Calu3 (cell line): Measurements from ENCODE around the gene SPATA24. TPM values are rescaled to one million over a fixed set of nuclear protein-coding genes. Genes with fewer than 3 reads are reported as not detected.
A peak's percentile ranks its signal among the peaks of the same experiment; 100 is the strongest.

ENCODE experiments used
- BruUV-seq: library from RNA; stranded (reverse); fragments of 400-500 nt; replicated peaks from 2 replicates; lab custom pipeline; 2021; lab: Mats Ljungman, UMichigan
- CTCF ChIA-PET: fragments of 300-600 bp; sonication (Branson Sonifier 250); formaldehyde crosslinking; loops from one replicate; lab custom pipeline; 2022; ENCODE audit warnings: antibody characterized with exemption; lab: Charles Lee
- DNase-seq: peaks from one replicate; pipeline ENCODE4 v3.0.0; 2022
- H3K27ac Mint-ChIP-seq: one replicate; pipeline ENCODE4 v1.8.0; 2022; ENCODE audit warnings: mixed read lengths; ENCODE audit not compliant: unreplicated experiment
- H3K27me3 Mint-ChIP-seq: one replicate; pipeline ENCODE4 v1.8.0; 2022; ENCODE audit warnings: mixed read lengths; ENCODE audit not compliant: unreplicated experiment
- H3K36me3 Mint-ChIP-seq: one replicate; pipeline ENCODE4 v1.8.0; 2022; ENCODE audit warnings: mild to moderate bottlenecking, moderate library complexity, mixed read lengths; ENCODE audit not compliant: insufficient read depth, unreplicated experiment
- H3K4me1 Mint-ChIP-seq: one replicate; pipeline ENCODE4 v1.8.0; 2022; ENCODE audit warnings: mild to moderate bottlenecking, low read depth, mixed read lengths; ENCODE audit not compliant: unreplicated experiment
- H3K4me3 Mint-ChIP-seq: one replicate; pipeline ENCODE4 v1.8.0; 2022; ENCODE audit warnings: mild to moderate bottlenecking, low read depth, moderate library complexity, mixed read lengths; ENCODE audit not compliant: unreplicated experiment
- H3K9me3 Mint-ChIP-seq: one replicate; pipeline ENCODE4 v1.8.0; 2022; ENCODE audit warnings: low read depth, mixed read lengths; ENCODE audit not compliant: unreplicated experiment
- intact Hi-C: fragments of 100-400 bp; cut with micrococcal nuclease; formaldehyde crosslinking; loops from one replicate; pipeline ENCODE4 v1.10.0; 2022; ENCODE audit not compliant: unreplicated experiment
- total RNA-seq: library from RNA; stranded (reverse); gene quantifications from 2 replicates; pipeline ENCODE4 v1.2.3, GENCODE V29; 2022
- TF ChIP-seq, protein P1 (sequence below): fragments of 200-600 bp; IDR thresholded peaks from one replicate; pipeline ENCODE4 v1.8.0; 2022; ENCODE audit warnings: antibody characterized with exemption; ENCODE audit not compliant: unreplicated experiment

The SPATA24 gene
- total RNA-seq, 1 experiment from 2014 or later, result 6.8 TPM

DNA sequence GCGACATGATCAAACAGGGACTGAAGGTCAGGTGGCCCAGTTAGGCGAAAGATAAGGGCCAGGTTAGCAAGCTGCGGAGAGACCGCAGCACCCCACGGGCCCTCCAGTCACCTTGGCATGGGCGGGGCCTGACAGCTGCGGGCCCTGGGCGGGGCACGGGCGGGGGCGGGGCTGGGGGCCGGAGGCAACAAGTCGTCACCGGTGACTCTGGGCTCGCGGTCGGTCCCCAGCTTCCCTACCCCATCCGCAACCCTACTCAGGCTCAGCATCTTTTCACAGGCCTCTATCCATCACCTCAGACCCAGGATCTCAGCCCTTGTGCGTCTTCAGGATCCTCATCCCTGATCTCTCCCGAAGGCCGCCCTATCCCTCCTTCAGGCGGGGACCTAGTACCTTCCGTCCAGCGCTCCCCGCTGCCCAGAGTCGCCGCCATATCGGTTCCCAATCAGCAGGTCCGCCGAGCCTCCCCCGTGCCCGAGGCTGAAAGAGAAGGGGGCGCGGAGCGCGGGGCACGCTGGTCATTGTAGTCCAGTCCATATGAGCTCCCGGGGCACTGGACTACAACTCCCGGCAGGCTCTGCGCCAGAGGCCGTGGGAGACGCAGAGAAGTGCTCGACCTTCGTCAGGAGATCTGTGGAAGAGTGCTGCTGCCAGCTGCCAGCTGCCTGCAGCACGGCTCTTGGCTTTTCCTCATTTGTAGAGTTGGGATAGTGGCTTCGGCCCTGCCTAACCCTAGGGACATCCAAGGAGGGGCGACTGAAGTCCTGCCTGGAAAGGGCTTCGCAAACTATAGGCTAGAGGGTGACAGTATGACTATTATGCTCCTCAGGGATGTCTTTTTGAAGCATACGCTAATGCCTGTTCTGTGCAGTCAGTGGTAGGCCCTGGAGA is 35.4 kb upstream of the SPATA24 start, which contains the start of gene DNAJC18:
Gene DNAJC18, minus strand, starts transcription at position 513 of the 891 bp plus-strand sequence. Its CDS starts 80 bp downstream, at position 433.
- intact Hi-C loops, result no loop called here
- Mint-ChIP-seq H3K27ac (peak within 1 kb of the TSS; percentile 84), H3K36me3 (peaks cover 11% of the 10 kb centered on the region), H3K4me1 (peaks cover 18% of the 10 kb centered on the region), H3K4me3 (peak within 1 kb of the TSS; percentile 93), H3K9me3 (no peaks in the 10 kb centered on the region), H3K27me3 (peaks cover 21% of the 10 kb centered on the region)
- no TSS peak for BruUV-seq
- CTCF ChIA-PET, result interaction anchor here (0.5 to 1.3 kb wide), 9 partner anchors 9 to 1013 kb away, joined by 3 to 7 read pairs (median 4); partner anchors contain the start of gene STING1
- DNase-seq, result peak; percentile 91
- TF ChIP-seq, protein P1, sequence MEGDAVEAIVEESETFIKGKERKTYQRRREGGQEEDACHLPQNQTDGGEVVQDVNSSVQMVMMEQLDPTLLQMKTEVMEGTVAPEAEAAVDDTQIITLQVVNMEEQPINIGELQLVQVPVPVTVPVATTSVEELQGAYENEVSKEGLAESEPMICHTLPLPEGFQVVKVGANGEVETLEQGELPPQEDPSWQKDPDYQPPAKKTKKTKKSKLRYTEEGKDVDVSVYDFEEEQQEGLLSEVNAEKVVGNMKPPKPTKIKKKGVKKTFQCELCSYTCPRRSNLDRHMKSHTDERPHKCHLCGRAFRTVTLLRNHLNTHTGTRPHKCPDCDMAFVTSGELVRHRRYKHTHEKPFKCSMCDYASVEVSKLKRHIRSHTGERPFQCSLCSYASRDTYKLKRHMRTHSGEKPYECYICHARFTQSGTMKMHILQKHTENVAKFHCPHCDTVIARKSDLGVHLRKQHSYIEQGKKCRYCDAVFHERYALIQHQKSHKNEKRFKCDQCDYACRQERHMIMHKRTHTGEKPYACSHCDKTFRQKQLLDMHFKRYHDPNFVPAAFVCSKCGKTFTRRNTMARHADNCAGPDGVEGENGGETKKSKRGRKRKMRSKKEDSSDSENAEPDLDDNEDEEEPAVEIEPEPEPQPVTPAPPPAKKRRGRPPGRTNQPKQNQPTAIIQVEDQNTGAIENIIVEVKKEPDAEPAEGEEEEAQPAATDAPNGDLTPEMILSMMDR, result no peak

DNA sequence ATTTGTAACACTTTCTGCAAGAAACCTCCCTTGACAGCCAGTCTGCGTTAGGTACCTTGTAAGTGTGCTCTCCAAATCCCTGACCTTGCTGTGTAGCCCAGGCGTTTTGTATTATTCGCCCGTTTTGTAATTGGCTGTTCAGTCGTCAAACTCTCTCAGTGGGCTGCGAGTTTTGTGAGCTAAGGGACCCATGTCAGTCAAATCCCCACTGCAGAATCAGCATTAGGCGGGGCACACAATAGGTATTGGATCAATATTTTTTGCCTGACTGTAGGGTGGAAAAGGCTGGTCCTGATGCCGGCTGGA is 34.8 kb upstream of the SPATA24 start:
- TF ChIP-seq, protein P1, result no peak
- H3K27ac Mint-ChIP-seq, result no peak overlapping the region
- no TSS peak for BruUV-seq
- intact Hi-C loops, result no loop called here
- peak overlapping the region; percentile 93 for H3K4me3 Mint-ChIP-seq
- peaks cover 18% of the 10 kb centered on the region for H3K4me1 Mint-ChIP-seq
- no peak for DNase-seq
- CTCF ChIA-PET, result interaction anchor here (0.5 to 1.3 kb wide), 5 partner anchors 9 to 1012 kb away, joined by 3 to 7 read pairs (median 4); partner anchors contain the start of genes SPATA24 and STING1
- peaks cover 21% of the 10 kb centered on the region for H3K27me3 Mint-ChIP-seq
- H3K36me3 Mint-ChIP-seq, result peaks cover 11% of the 10 kb centered on the region
- no peaks in the 10 kb centered on the region for H3K9me3 Mint-ChIP-seq

DNA sequence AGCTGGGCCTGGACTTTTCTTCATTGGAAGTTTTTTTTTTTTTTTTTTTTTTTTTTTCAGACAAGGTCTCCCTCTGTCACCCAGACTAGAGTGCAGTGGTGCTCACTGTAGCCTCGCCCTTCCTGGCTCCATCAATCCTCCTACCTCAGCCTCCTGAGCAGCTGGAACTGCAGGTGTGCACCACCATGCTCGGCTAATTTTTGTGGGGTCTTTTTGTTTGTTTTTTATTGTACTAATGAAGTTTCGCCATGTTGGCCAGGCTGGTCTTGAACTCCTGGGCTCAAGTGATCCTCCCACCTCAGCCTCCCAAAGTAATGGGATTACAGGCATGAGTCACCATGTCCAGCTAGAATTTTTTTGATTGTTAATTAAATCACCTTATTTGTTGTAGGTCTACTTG is 31.8 kb upstream of the SPATA24 start:
- no peak for DNase-seq
- TF ChIP-seq, protein P1, result no peak
- Mint-ChIP-seq H3K27ac (no peak overlapping the region), H3K4me3 (no peak overlapping the region), H3K36me3 (peaks cover 11% of the 10 kb centered on the region), H3K9me3 (no peaks in the 10 kb centered on the region), H3K4me1 (peaks cover 18% of the 10 kb centered on the region), H3K27me3 (no peaks in the 10 kb centered on the region)
- CTCF ChIA-PET, result no interaction called here
- no TSS peak for BruUV-seq
- intact Hi-C loops, result no loop called here

DNA sequence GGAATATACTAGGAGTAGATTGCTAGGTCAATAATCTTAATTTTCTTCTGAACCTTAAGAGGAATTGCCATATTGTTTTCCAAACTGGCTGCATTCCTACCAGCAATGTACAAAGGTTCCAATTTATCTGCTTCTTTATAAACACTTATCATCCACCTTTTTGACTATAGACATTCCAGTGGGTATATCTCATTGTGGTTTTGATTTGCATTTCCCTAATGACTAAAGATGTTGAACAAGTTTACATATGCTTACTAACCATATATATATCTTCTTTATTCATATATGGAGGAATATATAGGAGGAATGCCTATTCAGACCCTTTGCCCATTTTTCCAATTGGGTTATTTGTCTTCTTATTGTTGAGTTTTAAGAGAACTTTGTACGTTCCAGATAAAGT is 27.8 kb upstream of the SPATA24 start:
- intact Hi-C loops, result no loop called here
- H3K27ac Mint-ChIP-seq, result no peak overlapping the region
- no peak overlapping the region for H3K4me3 Mint-ChIP-seq
- CTCF ChIA-PET, result no interaction called here
- no peaks in the 10 kb centered on the region for H3K4me1 Mint-ChIP-seq
- H3K27me3 Mint-ChIP-seq, result no peaks in the 10 kb centered on the region
- DNase-seq, result no peak
- TF ChIP-seq, protein P1, result no peak
- no peaks in the 10 kb centered on the region for H3K9me3 Mint-ChIP-seq
- BruUV-seq, result no TSS peak
- no peaks in the 10 kb centered on the region for H3K36me3 Mint-ChIP-seq
